DOHH2 (cell line): ENCODE results near the gene ROS1.

Experiments
- CTCF ChIP-seq: fragments of 200-600 bp; sonication (generic); IDR thresholded peaks from one replicate; pipeline ENCODE4 v1.5.1; 2014; ENCODE audit warnings: antibody characterized with exemption, mild to moderate bottlenecking, low read depth, low read length; ENCODE audit not compliant: poor library complexity, severe bottlenecking
- EZH2phosphoT487 ChIP-seq: fragments of 200-600 bp; sonication (generic); IDR thresholded peaks from 2 replicates; pipeline ENCODE4 v1.6.1; 2017; ENCODE audit warnings: borderline replicate concordance, mild to moderate bottlenecking, antibody characterized with exemption, low read length, moderate library complexity, mixed read lengths

GRCh38 chr6:117381749-117382148 is 44.0 kb downstream of the ROS1 start:
- no peak for TF ChIP-seq CTCF
- TF ChIP-seq EZH2phosphoT487: no peak
